Stimulated activated CD8-positive, alpha-beta memory T cell treated with anti-CD3 and anti-CD28 coated beads, Interleukin-7, amount 100 ng/mL, for 1 hour (primary cell): ENCODE results near the gene CA5B.
"Not testable (repeated sequence)": the region's sequence is repeated elsewhere in the genome, so short reads cannot be mapped to it uniquely, and the experiment has no call there.

Experiments
- DNase-seq, 2 donors: peaks; one replicate each; pipeline ENCODE4 v3.0.0-alpha.2; 2020; ENCODE audit warnings: low read depth in 2 of 2

CA5B gene, protein sequence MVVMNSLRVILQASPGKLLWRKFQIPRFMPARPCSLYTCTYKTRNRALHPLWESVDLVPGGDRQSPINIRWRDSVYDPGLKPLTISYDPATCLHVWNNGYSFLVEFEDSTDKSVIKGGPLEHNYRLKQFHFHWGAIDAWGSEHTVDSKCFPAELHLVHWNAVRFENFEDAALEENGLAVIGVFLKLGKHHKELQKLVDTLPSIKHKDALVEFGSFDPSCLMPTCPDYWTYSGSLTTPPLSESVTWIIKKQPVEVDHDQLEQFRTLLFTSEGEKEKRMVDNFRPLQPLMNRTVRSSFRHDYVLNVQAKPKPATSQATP

DNA sequence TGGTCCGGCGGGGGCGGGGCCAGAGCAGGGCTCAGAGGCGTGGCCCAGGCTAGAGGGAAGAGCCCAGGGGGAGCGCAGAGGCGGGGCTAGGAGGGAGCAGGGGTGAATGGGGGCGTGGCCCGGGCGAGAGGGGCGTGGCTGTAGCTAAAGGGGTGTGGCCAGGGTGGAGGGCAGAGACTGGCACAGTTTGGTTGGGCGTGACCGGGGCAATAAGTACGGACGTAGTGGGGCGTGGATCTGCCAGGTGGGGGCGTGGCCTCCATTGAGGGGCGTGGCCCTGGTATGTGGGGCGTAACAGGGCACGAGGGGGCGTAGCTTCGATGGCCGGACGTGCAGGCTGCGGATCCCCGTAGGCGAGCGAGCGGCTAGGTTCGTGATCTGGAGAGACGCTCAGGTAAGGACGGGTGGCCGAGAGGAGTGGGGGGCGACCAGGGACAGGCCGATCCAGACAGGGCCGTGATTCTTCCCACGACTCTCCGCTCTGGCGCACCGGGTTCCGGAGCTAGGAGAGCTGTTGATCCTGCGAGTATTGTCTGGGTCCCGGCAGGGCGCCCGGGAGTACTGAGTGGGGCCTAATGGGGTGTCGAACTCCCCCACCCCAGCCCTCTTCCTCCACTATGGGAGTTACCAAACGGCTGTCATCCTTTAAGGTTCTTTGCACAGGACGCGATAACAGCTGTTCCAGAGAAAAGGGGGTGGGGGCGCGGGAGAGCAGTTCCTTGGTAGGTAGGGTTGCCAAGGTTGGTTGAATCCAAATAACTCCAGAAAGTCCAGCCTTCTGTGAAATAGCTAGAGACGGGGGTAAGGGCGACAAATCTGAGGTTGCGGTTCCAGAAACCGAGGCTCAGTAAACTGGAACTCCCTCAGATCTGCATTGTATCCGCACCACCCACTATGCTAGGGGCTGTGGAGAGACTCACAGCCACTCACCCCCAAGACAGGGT, at the start of gene CA5B:
CA5B (plus strand) TSS at position 312 of the 944 bp plus-strand sequence. CDS start 11,754 bp downstream, outside the sequence.
- peak; percentile 97 to 100 for DNase-seq

- no peak for DNase-seq
These were observed 43.1 kb upstream of the CA5B start for GRCh38 chrX:15694941-15695451.

- DNase-seq = no peak
These were observed 41.6 kb upstream of the CA5B start for GRCh38 chrX:15696516-15696915.

DNA sequence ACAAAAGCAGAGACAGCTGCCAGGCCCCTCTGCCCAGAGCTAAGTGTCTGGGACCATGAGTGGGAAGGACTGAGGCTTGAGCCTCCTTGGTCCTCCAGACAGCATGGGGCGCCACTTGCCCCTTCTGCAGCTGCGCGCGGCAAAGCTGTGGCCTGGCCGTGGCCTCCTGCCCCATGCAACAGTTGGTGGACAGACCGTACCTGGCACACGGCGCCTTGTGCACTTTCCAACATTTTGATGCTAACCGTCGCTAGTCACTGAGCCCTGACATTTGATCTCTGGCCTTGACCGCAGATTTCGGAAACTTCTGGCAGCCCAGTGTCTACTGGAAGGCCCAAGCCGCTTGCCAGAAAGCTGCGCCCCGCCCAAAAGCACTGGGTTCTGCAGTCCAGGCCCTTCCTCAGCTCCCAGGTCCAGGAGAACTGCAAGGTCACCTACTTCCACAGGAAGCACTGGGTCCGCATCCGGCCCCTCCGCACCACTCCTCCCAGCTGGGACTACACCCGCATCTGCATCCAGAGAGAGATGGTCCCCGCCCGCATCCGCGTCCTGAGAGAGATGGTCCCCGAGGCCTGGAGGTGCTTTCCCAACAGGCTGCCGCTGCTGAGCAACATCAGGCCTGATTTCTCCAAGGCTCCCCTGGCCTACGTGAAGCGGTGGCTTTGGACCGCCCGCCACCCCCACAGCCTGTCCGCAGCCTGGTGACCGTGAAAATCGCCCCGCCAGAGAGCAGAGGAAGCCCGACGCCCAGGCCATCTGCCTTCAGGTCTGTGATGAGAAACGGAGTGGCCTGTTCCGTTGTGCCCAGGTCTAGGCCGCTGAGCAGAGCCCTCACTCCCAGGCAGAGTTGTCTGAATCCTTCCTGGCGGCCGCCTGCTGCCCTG, 35.3 kb upstream of the CA5B start:
- no peak for DNase-seq

GRCh38 chrX:15703809-15704208, 34.3 kb upstream of the CA5B start:
- not testable (repeated sequence) for DNase-seq

GRCh38 chrX:15704273-15704672, 33.8 kb upstream of the CA5B start:
- not testable (repeated sequence) for DNase-seq

DNA sequence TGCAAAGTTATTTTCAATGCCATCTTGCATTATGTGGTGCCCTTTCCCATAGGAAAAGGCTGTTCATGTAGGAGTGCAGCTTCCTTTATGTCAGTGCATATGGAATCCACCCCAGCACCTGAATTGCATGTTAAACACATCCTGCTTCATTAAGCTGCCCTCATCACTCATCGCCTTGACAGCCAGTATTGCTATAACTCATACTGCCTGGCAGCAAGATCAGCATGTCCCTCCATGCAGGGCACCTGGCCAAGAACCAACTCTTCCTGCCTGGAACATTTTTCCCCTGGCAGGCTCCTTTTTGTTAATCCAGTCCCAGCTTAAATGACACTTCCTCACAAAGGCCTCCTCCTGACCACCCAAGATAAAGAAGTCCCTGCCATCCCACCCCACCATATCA, 23.5 kb upstream of the CA5B start:
- DNase-seq = no peak

DNA sequence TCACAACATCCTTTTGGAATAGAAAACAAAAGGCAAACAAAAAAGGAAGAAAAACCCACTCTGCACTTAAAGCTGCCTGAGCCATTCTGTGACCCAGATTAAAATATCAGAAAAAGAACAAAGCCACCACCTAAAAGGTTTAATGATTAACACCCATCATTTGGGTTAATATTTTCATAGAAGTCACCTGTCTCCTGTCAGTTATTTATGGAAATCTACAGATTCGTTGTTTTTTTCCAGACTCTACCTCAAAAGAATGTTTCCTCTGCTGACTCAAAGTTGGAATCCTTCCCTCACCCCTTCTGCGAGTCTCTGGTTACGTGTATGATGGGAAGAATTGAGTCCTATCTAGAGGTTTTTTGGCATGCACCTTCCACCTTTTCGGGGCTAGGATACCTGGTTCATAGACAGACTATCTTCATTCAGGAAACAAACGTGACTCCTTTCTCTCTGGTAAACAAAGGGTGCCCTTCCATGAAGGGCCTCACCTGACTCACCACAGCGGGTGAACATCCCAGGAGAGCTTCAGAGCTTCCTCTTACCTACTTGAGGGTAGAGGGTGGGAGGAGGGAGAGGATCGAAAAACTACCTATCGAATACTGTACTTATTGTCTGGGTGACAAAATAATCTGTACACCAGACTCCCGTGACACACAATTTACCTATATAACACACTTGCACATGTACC, 19.6 kb upstream of the CA5B start:
- DNase-seq = no peak

- no peak for DNase-seq
These were observed 18.6 kb upstream of the CA5B start for GRCh38 chrX:15719324-15719968.

GRCh38 chrX:15721911-15722310, 16.2 kb upstream of the CA5B start:
- no peak for DNase-seq

GRCh38 chrX:15723887-15724517, 14.1 kb upstream of the CA5B start:
- no peak for DNase-seq

- DNase-seq = no peak
These were observed 13.2 kb upstream of the CA5B start for GRCh38 chrX:15724911-15725310.

- not testable (repeated sequence) for DNase-seq
These were observed 6.7 kb upstream of the CA5B start for GRCh38 chrX:15731368-15731767.

GRCh38 chrX:15737190-15737958, 696 bp upstream of the CA5B start:
- no peak for DNase-seq

DNA sequence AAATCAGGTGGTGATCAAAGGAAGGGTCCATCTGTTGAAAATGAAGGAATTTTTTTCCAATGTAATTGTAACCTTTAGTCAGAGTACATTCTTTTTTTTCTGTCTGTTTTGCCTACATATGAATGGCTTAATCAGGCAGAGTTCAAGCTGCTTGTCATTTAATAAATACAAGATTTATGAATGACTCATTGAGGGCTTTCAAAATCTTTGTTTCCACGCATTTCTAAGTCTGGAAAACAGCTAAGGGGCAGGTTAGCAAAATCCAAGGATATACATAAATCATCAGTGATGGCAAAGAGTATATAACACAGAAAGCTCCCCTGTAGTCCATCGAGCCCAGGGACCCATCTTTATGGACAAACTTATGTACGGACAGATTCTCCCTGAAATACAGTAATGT, 1.8 kb downstream of the CA5B start:
- DNase-seq = no peak

DNA sequence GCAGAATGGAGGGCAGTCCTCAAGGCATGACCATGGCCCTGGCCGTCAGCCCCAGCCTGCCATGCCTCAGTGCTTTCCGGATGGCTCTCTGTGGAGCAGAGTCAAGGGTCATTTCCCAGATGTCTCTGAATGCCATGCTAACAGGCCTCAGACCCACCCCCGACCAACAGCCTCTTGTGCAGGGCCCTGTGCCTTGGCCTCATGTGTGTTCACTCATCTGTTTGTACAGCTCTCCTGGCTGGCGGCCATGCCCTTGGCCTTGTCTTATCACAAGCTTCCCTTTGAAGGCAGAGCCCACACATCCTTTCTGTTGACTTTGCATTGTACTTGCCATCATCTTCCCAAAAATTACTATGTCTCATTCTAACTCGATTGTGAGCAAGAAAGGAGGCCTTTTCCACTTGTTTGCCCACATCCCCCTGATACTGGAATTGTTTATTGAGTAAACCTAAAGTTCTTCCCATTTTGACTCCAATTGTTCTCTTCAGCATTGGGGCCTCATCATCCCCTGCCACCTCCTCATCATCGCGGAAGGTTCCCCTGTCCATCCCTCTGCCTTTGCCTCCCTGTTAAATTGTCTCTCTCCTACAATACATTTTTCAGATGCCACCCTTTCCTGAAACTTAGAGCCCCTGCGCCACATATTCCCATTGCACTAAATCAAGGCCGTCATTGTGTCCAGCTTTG, 6.3 kb downstream of the CA5B start:
- DNase-seq = no peak

GRCh38 chrX:15745179-15745578, 7.1 kb downstream of the CA5B start:
- no peak for DNase-seq

GRCh38 chrX:15746651-15747050, 8.6 kb downstream of the CA5B start:
- DNase-seq = not testable (repeated sequence)
